IPS DF 6.9 (cell line): Measurements from ENCODE around the gene SEMA3F.

Experiments used
- DNase-seq: peaks from one replicate; pipeline ENCODE4 v3.0.0-alpha.2; 2013; ENCODE audit warnings: low read depth, low spot score
- H3K27ac ChIP-seq: one replicate; pipeline ENCODE4 v1.5.1; 2013; ENCODE audit warnings: low read length, control low read depth
- H3K27me3 ChIP-seq: 2 replicates; pipeline ENCODE4 v1.6.1; 2013; ENCODE audit warnings: mild to moderate bottlenecking, low read length; ENCODE audit not compliant: control insufficient read depth, insufficient read depth
- H3K36me3 ChIP-seq: 2 replicates; pipeline ENCODE4 v1.6.1; 2013; ENCODE audit warnings: low read length; ENCODE audit not compliant: control insufficient read depth, insufficient read depth
- H3K4me1 ChIP-seq: 2 replicates; pipeline ENCODE4 v1.6.1; 2013; ENCODE audit warnings: low read length; ENCODE audit not compliant: control insufficient read depth, insufficient read depth
- H3K4me3 ChIP-seq: 2 replicates; pipeline ENCODE4 v1.5.1; 2013; ENCODE audit warnings: mild to moderate bottlenecking, low read length
- H3K9me3 ChIP-seq: 2 replicates; pipeline ENCODE4 v1.6.1; 2013; ENCODE audit warnings: low read length, inconsistent platforms; ENCODE audit not compliant: control insufficient read depth, insufficient read depth
- WGBS: extraction: QIAGEN DNeasy Blood & Tissue Kit; methylation state at CpG from one replicate; pipeline ENCODE4 v1.1.7; 2013; ENCODE audit warnings: mixed read lengths, missing lambda C conversion rate; ENCODE audit not compliant: insufficient read length, insufficient coverage; 5-methylcytosine and 5-hydroxymethylcytosine counted together

Gene SEMA3F

DNA sequence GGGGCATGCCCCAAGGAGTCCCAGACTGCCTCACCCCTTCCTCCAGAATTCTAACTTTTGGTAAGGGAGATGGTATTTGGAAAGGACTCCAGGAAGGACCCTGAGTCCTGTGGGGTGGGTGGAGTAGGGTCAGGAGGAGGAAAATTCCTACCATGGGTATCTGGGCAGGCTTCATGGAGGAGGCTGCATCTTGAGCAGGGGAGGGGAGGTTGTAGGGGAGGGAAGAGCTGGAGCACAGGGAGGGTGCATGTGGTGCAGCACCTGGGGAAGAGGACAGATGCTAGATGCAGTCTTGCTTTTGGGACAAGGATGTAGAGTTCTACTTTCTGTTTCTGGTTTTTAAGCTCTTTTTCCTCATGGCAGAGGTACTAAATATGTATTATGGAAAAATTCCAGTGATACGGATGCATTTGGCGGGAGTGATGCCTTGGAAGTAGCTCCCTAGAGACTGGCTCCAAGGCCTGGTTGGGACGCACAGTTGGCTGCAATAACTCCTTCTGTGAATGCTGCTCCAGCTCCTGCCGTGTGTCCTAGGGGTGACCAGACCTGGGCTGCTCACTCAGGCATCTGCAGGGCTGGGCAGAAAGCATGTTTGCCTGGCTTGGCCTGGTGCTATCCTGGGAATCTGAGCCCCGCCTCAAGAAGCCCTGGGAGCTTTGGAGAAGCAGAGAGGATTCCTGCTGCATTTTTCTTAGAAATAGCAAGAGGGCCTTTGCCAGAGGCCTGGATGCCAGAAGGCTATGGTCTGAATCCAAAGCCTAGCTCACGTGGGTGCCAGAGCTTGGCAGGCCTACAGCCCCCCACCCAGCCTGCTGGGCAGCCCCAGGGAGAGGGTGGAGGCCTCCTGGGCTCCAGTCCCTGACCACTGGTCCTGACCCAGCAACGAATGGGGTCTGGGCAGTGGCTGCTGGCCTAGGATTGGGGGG, 10.1 kb downstream of the SEMA3F start:
- Histone ChIP-seq H3K4me3 (no peak overlapping the region), H3K27me3 (no peaks in the 10 kb centered on the region), H3K27ac (no peak overlapping the region), H3K36me3 (peaks cover 18% of the 10 kb centered on the region), H3K9me3 (no peaks in the 10 kb centered on the region), H3K4me1 (peaks cover 9% of the 10 kb centered on the region; the same call in 1 of the 2 replicates)
- no CpG with 5 or more reads among the region's 7 CpGs for WGBS
- no peak for DNase-seq

DNA sequence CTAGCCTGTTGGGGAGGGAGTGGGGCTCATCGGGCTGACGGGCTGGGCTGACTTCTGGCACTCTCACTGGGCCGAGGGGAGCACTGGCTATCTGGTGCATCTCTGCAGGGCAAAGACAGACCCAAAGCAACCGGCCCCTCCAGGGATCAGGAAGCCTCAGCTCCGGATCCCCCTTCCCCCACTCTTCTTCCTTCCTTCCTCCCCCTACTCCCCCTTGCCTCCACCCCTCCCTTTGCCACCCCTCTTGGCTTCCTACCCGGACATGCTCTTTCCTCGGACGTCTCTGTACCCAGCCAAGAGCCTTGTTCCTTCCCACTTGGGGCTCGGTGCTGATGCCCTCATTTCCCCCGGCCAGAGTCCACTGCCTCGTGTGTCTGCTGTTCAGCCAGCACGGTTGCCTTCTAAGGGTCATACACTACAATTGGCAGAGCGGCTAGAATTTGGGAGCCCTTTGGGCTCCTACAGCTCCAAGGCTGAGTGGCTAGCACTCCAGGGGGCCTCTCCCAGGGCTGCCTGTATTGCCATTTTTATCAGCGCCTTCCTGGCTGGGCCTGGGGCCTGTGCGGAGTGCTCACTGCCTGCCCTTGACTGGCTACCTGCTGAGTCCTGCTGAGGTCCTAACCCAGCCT, 10.9 kb downstream of the SEMA3F start:
- Histone ChIP-seq H3K9me3 (no peaks in the 10 kb centered on the region), H3K27me3 (no peaks in the 10 kb centered on the region), H3K36me3 (peaks cover 13% of the 10 kb centered on the region; the same call in 1 of the 2 replicates), H3K4me1 (peaks cover 13% of the 10 kb centered on the region), H3K4me3 (no peak overlapping the region), H3K27ac (no peak overlapping the region)
- WGBS: no CpG with 5 or more reads among the region's 15 CpGs
- DNase-seq: no peak

DNA sequence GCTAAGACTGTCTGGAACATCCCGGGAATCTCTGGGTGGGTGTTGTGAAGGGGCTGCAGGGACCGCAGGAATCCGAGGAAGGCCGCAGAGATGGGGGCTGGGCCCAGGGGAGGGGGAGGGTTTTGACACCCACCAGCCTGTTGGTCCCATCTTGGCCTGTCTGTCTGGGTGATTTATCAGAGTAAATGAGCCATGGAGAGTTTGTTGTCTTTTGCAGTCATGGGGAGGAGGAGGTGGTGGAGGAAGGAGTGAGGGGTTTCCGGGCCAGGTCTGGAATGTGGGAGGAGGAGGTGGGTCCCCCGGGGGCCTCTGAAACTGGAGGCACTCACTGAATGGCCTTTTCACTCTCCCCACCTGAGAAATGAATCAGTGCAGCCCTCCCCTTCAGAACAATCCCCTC, 11.5 kb downstream of the SEMA3F start:
- Histone ChIP-seq H3K9me3 (no peaks in the 10 kb centered on the region), H3K27me3 (no peaks in the 10 kb centered on the region), H3K27ac (no peak overlapping the region), H3K4me1 (peaks cover 13% of the 10 kb centered on the region), H3K36me3 (peaks cover 11% of the 10 kb centered on the region; the same call in 1 of the 2 replicates), H3K4me3 (no peak overlapping the region)
- DNase-seq: no peak
- no CpG with 5 or more reads among the region's 6 CpGs for WGBS

DNA sequence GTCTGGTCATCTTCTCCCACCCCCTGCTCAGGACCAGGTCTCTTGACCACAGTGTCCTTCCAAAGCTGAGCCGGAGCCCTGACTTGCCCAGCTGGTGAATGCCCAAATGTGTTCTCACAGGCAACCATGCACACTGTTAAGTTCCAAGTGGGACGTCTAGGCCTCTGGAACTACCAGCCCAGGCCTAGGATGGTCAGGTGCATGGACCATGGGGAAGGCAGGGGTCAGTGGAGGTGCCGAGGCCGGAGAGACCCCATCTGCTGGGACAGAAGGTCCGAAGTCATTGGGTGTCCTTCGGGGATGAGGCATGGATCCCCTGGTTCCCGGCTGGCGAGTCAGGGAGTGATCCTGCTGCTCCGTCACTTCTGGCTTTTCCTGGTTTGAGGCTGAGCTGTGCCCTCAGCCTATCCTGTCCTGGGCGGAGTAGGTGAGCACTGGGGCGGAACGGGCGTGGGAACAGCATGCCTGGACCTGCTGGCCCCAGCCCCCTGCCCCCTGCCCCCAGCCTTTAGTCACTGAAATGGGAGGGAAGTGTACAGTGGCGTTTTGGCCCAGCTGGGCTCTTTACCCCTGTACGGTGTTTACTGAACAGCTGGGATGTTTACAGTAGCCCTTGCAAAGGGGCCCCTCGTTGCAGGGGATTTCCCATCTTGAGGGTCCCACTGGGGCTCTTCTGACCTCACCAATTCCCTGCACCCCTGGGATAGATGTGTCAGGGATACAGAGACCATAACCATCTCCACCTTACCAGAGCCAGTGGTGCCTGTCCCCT, 12.1 kb downstream of the SEMA3F start:
- Histone ChIP-seq H3K36me3 (0 out of 2 replicates have a peak, but pooled peaks cover 6% of the 10 kb centered on the region), H3K27me3 (no peaks in the 10 kb centered on the region), H3K9me3 (no peaks in the 10 kb centered on the region), H3K4me3 (no peak overlapping the region), H3K27ac (no peak overlapping the region), H3K4me1 (peaks cover 13% of the 10 kb centered on the region)
- DNase-seq: no peak
- WGBS: no CpG with 5 or more reads among the region's 16 CpGs

DNA sequence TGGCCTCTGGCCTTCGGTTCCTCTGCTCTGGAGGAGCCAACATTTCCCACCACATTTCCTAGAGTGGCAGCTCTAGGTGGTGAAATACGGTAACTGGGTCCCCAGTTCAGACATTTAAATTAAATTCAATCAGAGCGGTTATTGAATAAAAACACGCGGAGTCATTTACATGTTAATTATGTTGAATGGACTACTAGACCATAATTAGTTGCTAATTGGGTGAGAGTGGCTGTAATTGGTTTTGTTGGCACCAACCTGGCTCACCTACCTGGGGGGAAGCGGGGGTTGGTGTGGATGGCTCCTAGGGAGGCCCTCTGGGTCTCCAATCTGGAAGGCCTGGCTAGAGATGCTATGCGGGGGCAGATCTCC, 12.7 kb downstream of the SEMA3F start:
- H3K27me3 ChIP-seq: no peaks in the 10 kb centered on the region
- 0 out of 2 replicates have a peak, but pooled peaks cover 6% of the 10 kb centered on the region for H3K36me3 ChIP-seq
- no peak overlapping the region for H3K4me3 ChIP-seq
- H3K4me1 ChIP-seq: peaks cover 13% of the 10 kb centered on the region
- WGBS: no CpG with 5 or more reads among the region's 7 CpGs
- H3K9me3 ChIP-seq: no peaks in the 10 kb centered on the region
- DNase-seq: no peak
- no peak overlapping the region for H3K27ac ChIP-seq

DNA sequence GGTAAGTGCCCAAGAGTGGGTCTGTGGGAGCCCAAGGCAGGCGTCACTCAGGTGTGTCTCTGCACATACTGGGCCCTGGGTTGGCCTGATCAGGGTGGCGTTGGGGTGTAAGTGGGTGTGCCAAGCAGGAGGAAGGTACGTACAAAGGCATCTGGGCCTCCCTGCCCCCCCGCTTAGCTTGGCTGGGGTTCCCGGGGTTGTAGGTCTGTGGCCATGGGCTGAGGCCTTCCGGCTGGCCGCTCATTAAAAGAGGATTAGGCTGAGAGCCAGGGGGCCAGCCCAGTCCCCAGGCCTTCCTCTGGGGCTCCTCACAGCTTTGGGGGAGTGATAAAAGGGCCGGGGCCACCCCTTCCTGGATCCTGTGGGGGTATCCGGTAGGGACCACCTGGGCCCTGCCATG, 13.3 kb downstream of the SEMA3F start:
- H3K9me3 ChIP-seq: no peaks in the 10 kb centered on the region
- no peak overlapping the region for H3K27ac ChIP-seq
- peaks cover 13% of the 10 kb centered on the region for H3K4me1 ChIP-seq
- no peak overlapping the region for H3K4me3 ChIP-seq
- no peak for DNase-seq
- H3K36me3 ChIP-seq: 0 out of 2 replicates have a peak, but pooled peaks cover 6% of the 10 kb centered on the region
- WGBS: no CpG with 5 or more reads among the region's 9 CpGs
- no peaks in the 10 kb centered on the region for H3K27me3 ChIP-seq

DNA sequence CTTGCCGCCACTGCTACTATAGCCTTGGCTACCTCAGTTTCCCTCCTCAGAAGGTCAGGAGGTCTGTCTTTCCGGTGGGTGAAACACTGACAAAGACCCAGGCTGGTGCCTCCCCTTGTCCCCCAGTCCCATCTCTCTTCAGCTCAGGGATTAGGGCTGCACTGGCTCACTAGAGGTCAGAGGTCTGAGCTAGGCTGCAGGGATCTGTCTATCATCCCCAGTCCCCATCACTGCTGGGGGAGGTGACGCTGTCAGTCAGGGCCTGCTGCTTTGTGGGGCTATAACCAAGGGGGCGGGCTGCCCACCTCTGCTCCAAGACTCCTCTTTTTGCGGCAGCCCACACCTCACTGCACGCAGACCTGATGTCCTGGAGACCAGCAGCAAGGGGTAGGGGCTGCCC, 13.7 kb downstream of the SEMA3F start:
- no CpG with 5 or more reads among the region's 6 CpGs for WGBS

DNA sequence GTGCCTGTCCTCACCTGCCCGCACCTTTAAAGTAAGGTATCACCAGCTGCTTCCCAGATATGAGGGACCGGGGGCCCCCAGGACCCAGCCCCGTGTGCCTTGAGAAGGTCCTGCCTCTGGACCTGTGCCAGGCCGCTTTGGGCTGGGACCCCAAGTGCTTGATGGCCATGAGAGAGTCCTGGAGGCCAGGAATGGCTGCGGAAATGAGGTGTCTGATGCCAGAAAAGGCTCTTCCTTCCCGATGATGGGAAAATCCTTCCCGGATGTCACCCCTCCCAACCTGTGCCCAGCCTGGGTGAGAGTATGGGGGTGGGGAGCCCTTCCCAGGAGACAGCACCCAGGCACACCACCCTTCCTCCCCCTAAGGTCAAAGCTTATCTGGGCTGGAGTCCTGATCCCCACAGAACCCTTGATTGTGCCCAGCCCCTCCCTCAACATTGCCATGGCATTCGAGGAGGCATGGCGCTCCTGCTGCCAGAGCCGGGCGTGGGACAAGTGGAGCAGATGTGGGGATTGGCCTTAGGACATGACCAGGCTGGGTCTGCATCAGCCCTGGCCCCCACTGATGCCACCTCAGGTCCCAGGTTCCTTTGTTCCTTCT, 14.2 kb downstream of the SEMA3F start:
- Histone ChIP-seq H3K36me3 (peaks cover 11% of the 10 kb centered on the region), H3K9me3 (no peaks in the 10 kb centered on the region), H3K4me1 (peaks cover 11% of the 10 kb centered on the region), H3K4me3 (no peak overlapping the region), H3K27ac (no peak overlapping the region), H3K27me3 (no peaks in the 10 kb centered on the region)
- DNase-seq: no peak
- WGBS: no CpG with 5 or more reads among the region's 11 CpGs

More for the DNA sequence above, 13.7 kb downstream of the SEMA3F start:
- DNase-seq: no peak
- Histone ChIP-seq H3K27me3 (no peaks in the 10 kb centered on the region), H3K27ac (no peak overlapping the region), H3K9me3 (no peaks in the 10 kb centered on the region), H3K36me3 (peaks cover 7% of the 10 kb centered on the region), H3K4me1 (peaks cover 11% of the 10 kb centered on the region), H3K4me3 (no peak overlapping the region)

DNA sequence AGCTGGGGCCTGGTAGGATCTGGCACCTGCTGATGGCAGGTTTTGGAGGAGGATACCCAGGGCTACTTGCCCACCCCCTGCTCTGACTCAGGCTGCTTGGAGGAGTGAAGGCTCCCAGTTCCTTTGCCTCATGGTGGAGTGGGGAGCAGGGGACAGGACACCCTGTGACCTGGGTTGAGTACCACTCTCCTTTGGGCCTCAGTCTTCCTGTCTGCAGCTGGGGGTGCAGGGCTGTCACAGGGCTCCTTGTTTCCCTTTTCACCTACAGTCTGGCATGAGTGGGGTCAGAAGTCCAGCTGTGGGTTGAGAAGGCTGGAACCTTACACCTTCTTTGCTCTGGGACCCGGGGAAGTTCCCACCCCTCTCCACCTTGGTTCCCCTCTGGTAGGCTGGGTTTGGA, 14.7 kb downstream of the SEMA3F start:
- H3K4me1 ChIP-seq: peaks cover 11% of the 10 kb centered on the region
- no CpG with 5 or more reads among the region's 1 CpG for WGBS
- H3K4me3 ChIP-seq: no peak overlapping the region
- H3K9me3 ChIP-seq: no peaks in the 10 kb centered on the region
- peaks cover 13% of the 10 kb centered on the region for H3K36me3 ChIP-seq
- no peak for DNase-seq
- H3K27me3 ChIP-seq: no peaks in the 10 kb centered on the region
- no peak overlapping the region for H3K27ac ChIP-seq

DNA sequence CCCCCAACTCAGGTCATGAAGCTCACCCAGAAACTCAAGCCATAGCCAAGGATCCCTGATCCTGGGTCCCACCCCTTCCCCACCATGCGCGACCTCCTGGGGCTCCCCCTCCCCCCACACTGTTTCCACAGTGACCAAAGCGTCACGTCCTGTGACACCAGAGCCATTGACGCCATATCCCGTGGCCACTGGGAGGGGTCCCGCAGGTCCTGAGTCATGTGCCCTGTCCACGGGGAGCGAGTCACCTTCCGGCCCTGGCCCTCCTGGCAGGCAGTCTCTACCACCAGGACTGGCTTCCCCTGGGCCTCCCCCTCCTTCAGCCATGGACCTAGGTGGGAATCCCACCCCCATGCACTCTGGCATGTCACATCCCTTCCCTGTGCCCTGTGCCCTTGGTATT, 15.6 kb downstream of the SEMA3F start:
- H3K4me1 ChIP-seq: peaks cover 7% of the 10 kb centered on the region

More for the DNA sequence above, 15.6 kb downstream of the SEMA3F start:
- Histone ChIP-seq H3K27ac (no peak overlapping the region), H3K27me3 (no peaks in the 10 kb centered on the region), H3K9me3 (no peaks in the 10 kb centered on the region), H3K4me3 (no peak overlapping the region), H3K36me3 (peaks cover 15% of the 10 kb centered on the region)
- no peak for DNase-seq
- whole genome bisulfite sequencing: no CpG with 5 or more reads among the region's 10 CpGs
